GM19463 (cell line): ENCODE measurements around the gene NSDHL.

Source experiments
- ATAC-seq: cut with Tn5 transposase; IDR thresholded peaks from one replicate; pipeline ENCODE4 v1.9.1; 2021; ENCODE audit warnings: mild to moderate bottlenecking, moderate library complexity; ENCODE audit not compliant: unreplicated experiment

The NSDHL gene

GRCh38 chrX:152843852-152844251 is 13.0 kb downstream of the NSDHL start:
- ATAC-seq: no peak

DNA sequence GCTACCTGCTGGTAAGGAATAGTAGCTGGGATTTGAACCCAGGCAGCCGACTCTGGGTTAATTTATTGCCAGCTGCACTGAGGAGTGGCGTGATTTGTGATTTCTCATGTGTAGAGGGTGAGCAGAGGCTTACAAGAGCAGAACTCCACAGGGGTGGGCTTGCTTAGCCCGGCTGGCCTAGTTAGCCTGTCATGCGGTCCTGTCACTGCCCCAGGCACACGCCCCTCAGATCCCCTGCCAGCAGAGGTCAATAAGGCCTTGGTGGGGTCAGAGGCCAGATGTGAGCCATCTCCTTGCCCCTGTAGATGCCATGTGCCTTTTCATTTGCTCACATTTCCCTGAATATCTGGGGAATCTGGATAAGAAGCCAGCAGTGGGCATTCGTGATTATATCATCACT is 13.4 kb downstream of the NSDHL start:
- no peak for ATAC-seq

DNA sequence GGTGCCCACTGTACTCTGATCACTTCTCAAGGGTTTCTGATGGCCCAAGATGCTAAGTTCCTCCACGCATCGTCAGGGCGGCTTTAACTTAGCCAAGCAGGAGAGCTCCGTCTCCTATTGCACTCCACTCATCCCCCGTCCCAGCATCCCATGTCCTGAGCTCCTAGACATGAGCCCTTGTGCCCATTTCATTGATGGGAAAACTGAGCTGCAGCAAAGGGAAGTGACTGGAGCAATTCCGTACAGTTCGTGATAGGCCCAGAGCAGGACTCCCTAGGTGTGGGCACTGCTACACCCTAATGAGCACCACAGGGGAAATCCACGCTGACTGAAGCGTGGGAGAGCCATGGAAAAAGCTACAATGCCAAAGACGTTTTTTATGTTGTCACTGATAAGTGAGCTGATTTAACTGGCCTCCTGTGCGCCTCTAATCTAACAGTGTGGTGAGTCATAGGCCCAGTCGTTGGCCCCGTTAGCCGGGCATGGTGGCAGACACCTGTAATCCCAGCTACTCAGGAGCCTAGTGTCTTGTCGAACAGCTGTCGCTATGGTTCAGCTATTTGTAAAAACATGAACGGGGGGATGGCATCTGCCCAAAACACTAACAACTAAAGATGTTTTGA is 14.9 kb downstream of the NSDHL start:
- no peak for ATAC-seq

- ATAC-seq: no peak
Measured at GRCh38 chrX:152847281-152847680, 16.4 kb downstream of the NSDHL start.

GRCh38 chrX:152850465-152850864 is 19.6 kb downstream of the NSDHL start:
- ATAC-seq: no peak

DNA sequence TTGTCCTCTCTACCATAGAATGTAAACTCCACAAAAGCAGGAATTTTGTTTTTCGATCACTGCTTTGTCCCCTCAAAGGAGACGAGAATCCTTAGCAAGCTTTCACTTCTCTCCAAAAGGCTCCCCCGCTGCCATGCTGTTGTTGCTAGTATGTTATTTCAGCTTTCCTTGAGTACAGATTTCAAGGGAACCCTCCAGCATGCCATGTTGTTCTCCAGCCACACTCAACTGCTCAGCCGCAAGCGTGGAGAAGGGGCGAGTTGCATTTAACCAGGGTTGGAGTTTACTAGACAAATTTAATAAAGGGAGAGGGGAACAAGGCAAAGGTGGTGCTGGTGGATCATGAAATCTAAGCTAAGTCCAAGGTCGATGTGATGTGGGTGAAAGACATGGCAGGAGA is 23.1 kb downstream of the NSDHL start:
- ATAC-seq: no peak

DNA sequence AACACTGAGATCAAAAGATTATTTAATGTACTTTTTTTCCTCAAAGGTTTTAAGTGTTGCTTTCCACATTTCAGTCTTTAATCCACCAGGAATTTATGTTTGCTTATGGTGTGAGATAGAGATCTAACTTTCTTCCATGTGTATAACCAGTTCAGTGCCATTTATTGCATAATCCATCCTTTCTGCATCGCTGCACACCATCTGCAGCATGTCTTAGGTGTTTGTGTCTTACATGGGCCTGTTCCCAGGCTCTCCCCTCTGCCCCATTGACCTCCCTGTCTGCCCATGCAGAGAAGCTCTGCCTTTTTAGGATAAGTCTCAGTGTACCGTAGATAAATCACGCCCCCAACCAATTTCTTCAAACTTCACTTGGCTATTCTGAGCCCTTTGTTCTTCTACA is 30.3 kb downstream of the NSDHL start:
- no peak for ATAC-seq

GRCh38 chrX:152861826-152862225 is 31.0 kb downstream of the NSDHL start:
- ATAC-seq: no peak

DNA sequence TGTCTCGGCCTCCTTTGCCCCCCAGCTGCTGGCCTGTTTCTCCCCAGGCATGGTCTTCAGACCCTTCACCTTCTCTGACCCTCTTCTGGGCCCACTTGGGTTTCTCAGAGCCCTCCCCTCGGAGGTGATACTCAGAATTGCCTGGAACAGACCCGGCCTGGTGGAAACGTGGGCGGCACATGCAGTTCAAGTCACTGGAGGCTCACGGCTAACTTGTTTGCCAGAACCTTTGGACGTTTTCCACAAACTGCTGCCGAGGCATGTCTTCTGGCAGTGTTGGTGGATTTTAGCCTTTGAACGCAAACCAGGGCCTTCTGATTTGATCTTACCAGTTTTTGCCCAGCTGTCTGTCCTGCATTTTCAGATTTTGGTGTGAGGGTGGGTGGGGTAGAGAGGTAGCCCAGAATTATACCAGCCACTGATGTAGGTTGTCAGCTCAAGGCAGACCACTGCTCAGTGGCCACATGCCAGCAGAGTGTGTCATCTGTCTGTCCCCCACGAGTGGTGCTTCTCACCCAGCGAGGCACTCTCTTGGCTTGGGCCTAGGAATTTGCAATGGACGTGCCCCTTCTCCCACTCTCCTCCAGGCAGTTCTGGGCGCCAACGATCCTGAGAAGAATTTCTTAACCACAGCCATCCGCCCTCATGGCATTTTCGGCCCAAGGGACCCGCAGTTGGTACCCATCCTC is 34.5 kb downstream of the NSDHL start:
- no peak for ATAC-seq

DNA sequence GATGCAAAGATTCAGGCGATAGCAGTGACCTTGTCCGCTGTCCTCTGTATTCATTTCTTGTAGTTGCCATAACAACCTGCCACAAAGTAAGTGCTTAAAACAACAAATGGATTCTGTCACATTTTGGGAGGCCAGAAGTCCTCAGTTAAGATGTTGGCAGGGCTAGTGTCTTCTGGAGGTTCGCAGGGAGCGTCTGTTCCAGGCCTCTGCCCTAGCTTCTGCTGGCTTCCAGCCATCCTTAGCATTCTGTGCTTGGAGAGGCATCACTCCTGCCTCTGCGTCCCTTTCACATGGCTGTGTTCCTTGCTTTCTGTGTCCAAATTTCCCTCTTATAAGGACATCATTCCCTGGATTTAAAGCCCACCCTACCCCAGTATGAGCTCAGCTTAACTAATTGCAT is 35.5 kb downstream of the NSDHL start:
- no peak for ATAC-seq

DNA sequence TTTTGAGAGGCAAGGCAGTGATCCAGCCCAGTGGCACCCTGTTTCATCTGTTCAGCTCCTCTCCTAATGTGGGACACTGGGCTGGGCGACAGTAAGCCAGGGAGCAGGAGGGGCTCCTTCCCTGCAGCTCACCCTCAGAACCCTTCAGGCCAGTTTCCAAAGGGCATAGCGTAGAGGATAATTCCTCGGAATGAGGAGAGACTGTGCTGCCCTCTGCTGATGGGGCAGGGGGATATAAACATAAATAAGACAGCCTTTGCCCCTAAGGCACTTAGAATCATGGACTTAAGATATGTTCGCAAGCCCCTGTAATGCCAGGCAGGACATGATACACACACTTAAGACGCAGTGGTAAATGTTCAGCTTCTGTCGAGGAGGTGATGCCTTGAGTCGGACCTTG is 39.1 kb downstream of the NSDHL start:
- no peak for ATAC-seq

DNA sequence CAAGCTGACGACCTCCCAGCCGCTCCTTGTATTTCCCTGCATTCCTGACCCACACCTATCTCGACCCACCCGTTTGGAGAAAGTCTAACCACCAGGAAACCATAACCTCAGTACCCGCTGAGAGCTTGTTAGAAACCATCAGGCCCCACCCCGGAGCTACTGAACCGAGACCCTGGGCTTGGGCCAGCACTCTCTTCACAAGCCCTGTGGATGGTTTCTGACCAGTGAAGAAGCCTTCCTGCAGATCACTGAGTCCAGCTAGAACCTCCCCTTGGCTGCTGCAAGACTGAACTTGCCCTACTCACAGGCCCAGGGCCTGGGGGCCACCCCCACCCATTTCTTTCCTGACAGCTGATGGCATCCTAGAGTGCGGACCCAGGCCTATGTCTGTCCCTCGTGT is 40.4 kb downstream of the NSDHL start:
- no peak for ATAC-seq

DNA sequence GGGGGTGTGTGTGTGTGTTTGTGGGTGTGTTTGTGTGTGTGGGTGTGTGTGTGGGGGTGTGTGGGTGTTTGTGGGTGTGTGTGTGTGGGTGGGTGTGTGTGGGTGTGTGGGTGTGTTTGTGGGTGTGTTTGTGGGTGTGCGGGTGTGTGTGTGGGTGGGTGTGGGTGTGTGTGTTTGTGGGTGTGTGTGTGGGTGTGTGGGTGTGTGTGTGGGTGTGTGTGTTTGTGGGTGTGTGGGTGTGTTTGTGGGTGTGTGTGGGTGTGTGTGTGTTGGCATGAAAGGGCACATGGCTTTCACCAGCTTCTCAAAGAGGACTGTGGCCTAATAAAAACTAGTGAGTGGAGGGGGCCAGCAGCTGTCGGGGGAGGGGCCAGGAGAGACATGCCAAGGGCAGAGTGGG is 41.7 kb downstream of the NSDHL start:
- ATAC-seq: no peak

- no peak for ATAC-seq
Measured at GRCh38 chrX:152873361-152873760, 42.5 kb downstream of the NSDHL start.

DNA sequence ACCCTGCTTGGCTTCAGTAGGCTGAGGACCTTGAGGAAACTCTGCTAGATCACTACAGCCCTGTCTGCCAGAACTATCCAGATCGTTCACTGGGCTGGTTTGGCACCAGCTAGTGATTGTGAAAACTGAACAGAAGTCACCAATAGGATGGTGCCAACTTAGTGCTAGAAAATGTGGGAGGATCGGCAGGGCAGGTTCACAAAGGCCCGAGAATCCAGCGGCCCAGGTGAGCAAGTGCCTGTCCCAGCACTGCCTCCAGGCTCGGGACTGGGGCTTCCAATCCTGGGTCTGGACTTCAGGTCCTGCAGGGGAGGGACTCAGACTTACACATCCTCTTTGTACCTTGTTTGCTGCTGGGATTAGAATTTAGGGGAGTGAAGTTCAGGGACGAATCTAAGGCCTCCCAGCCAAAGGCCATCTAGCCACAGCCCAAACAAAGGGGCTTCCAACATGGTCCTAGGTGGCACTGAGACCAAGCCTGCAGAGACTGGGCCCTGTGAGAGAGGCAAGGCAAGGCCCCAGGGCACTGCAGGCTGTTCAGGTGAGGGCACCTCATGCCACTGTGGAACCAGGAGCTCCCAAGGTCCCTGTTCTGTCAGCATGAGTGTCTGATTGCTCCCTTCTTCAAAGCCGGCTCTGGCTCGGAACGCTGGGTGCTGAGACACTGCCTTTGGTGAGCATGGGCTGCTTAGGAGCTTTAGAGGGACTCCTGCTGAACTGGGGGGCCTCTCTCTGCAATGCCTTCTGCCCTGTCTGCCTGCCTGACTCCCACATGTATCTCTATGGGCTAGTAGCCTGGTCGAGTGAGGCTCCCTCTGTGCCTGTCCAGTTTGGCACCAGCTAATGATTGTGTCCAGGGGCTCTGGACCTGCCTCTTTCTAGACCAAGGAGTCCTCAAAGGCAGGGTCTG is 46.3 kb downstream of the NSDHL start:
- ATAC-seq: no peak

GRCh38 chrX:152878976-152879755 is 48.3 kb downstream of the NSDHL start:
- ATAC-seq: no peak

DNA sequence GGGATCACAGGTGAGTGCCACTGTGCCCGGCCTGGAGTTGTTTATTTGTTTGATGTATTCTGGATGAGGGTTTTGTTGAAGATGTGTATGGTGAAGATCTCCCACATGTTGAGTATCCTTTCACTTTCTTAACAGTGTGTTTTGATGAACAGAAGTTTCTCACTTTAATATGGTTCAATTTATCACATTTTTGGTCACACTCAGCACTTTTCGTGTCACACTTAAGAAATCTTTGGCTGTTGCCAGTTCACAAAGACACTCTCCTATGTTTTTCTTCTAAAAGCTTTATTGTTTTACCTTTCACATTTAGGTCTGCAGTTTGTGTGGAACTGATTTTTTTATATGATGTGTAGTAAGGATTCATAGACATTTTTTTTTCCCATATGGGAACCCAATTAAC is 50.4 kb downstream of the NSDHL start:
- ATAC-seq: no peak

DNA sequence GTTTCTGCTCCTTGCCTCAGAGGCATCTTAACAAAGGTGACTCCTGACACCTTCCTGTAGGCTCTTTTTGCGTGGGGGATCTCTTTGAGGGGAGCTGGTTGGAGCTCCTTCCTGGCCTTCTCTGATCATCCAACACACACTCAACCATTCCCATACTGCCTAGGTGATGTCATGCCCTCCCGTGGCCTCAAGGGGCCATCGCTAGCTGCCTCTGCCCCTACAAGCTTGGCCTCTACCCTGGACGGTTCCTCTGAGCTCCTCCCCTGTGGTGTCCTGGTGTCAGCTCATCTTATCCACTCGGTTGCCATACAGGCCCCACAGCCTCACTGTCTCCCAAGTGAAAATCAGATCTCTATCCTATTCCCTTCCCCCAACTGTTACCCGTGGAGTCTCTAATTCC is 53.3 kb downstream of the NSDHL start:
- ATAC-seq: no peak

DNA sequence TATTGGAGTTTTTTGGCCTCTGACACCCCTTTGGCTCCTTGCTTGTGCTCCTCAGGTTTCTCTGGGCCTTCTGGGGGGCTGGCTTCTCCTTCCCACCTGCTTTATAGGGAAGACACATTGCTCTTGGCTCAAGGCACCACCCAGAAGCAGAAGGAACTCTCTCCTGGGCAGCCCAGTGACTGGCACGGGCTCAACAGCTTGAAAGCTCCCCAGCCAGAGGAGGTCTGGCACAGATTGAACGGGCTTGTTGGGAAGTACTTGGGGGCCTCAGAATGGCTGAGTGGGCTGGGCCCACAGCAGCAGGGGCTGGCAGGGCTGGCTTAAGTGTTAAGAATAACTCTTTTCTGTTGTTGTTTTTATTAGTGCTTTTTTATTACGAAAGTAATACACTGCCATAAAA is 55.9 kb downstream of the NSDHL start:
- no peak for ATAC-seq

GRCh38 chrX:152892499-152892898 is 61.6 kb downstream of the NSDHL start:
- ATAC-seq: no peak
